SJCRH30 (cell line): ENCODE results near the gene SLC34A3. TPM values are rescaled to one million over a fixed set of nuclear protein-coding genes. Genes with fewer than 3 reads are reported as not detected.
A peak's percentile ranks its signal among the peaks of the same experiment; 100 is the strongest.

Experiments used
- DNase-seq, 2 experiments: peaks; one replicate each; pipeline ENCODE4 v3.0.0-alpha.2; 2015 to 2020
- H3K27ac ChIP-seq: fragments of 250-450 bp; sonication (Bioruptor Pico); 2 replicates; pipeline ENCODE4 v1.5.1; 2020; ENCODE audit warnings: mild to moderate bottlenecking, moderate library complexity
- H3K27me3 ChIP-seq: fragments of 250-450 bp; sonication (Bioruptor Pico); 2 replicates; pipeline ENCODE4 v1.5.1; 2020; ENCODE audit warnings: mild to moderate bottlenecking, moderate library complexity
- H3K36me3 ChIP-seq: fragments of 250-450 bp; sonication (Bioruptor Pico); 2 replicates; pipeline ENCODE4 v1.5.1; 2020; ENCODE audit warnings: mild to moderate bottlenecking, moderate library complexity
- H3K4me1 ChIP-seq: fragments of 250-450 bp; sonication (Bioruptor Pico); 2 replicates; pipeline ENCODE4 v1.5.1; 2020; ENCODE audit warnings: mild to moderate bottlenecking, moderate library complexity
- H3K4me3 ChIP-seq: fragments of 250-450 bp; sonication (Bioruptor Pico); 2 replicates; pipeline ENCODE4 v1.5.1; 2020; ENCODE audit warnings: mild to moderate bottlenecking, moderate library complexity
- H3K9me3 ChIP-seq: fragments of 250-450 bp; sonication (Bioruptor Pico); replicated peaks from 2 replicates; pipeline ENCODE4 v1.5.1; 2020; ENCODE audit warnings: mild to moderate bottlenecking, moderate library complexity
- total RNA-seq: library from RNA; depleted of rRNA; stranded (reverse); fragments of >200 nt; shearing (Covaris generic); gene quantifications from 2 replicates; pipeline ENCODE4 v1.2.3, GENCODE V29; 2014; rRNA removed

SLC34A3 gene
- 0.06 TPM in 1 of 2 replicates, not detected in the other for total RNA-seq

GRCh38 chr9:137230705-137231371 lies at the start of gene SLC34A3:
Gene SLC34A3 (plus strand): TSS chr9:137230901. CDS start chr9:137231703, 802 bp downstream.
- Histone ChIP-seq H3K4me1 (peaks cover 17% of the 10 kb centered on the region), H3K9me3 (no peaks in the 10 kb centered on the region), H3K4me3 (no peak within 1 kb of the TSS), H3K27ac (no peak within 1 kb of the TSS), H3K36me3 (no peaks in the 10 kb centered on the region), H3K27me3 (peaks cover 25% of the 10 kb centered on the region)
- no peak for DNase-seq

GRCh38 chr9:137181680-137182079 lies 49.0 kb upstream of the SLC34A3 start:
- Histone ChIP-seq H3K4me1 (peaks cover 4% of the 10 kb centered on the region; the same call in 1 of the 2 replicates), H3K4me3 (no peak overlapping the region), H3K27ac (no peak overlapping the region), H3K9me3 (no peaks in the 10 kb centered on the region), H3K27me3 (no peaks in the 10 kb centered on the region), H3K36me3 (peaks cover 42% of the 10 kb centered on the region)
- DNase-seq: no peak

GRCh38 chr9:137182836-137183235 lies 47.9 kb upstream of the SLC34A3 start:
- Histone ChIP-seq H3K4me3 (no peak overlapping the region), H3K27me3 (no peaks in the 10 kb centered on the region), H3K4me1 (peaks cover 13% of the 10 kb centered on the region; the same call in 1 of the 2 replicates), H3K9me3 (no peaks in the 10 kb centered on the region), H3K36me3 (peaks cover 38% of the 10 kb centered on the region), H3K27ac (no peak overlapping the region)
- DNase-seq: no peak

GRCh38 chr9:137183980-137184595 lies 46.6 kb upstream of the SLC34A3 start:
- Histone ChIP-seq H3K4me3 (no peak overlapping the region), H3K27me3 (no peaks in the 10 kb centered on the region), H3K9me3 (no peaks in the 10 kb centered on the region), H3K27ac (no peak overlapping the region), H3K36me3 (peaks cover 33% of the 10 kb centered on the region), H3K4me1 (peaks cover 13% of the 10 kb centered on the region; the same call in 1 of the 2 replicates)
- DNase-seq: no peak

GRCh38 chr9:137184881-137185660 lies 45.6 kb upstream of the SLC34A3 start:
- H3K27ac ChIP-seq: no peak overlapping the region
- H3K27me3 ChIP-seq: no peaks in the 10 kb centered on the region
- H3K9me3 ChIP-seq: no peaks in the 10 kb centered on the region
- H3K4me3 ChIP-seq: no peak overlapping the region
- H3K4me1 ChIP-seq: peaks cover 19% of the 10 kb centered on the region; the same call in 1 of the 2 replicates
- peaks cover 28% of the 10 kb centered on the region for H3K36me3 ChIP-seq
- DNase-seq: no peak

- Histone ChIP-seq H3K4me1 (peaks cover 20% of the 10 kb centered on the region; the same call in 1 of the 2 replicates), H3K27me3 (no peaks in the 10 kb centered on the region), H3K4me3 (no peak overlapping the region), H3K36me3 (peaks cover 28% of the 10 kb centered on the region), H3K27ac (no peak overlapping the region), H3K9me3 (no peaks in the 10 kb centered on the region)
- DNase-seq: no peak
Measured at GRCh38 chr9:137185921-137186320, 44.8 kb upstream of the SLC34A3 start.

GRCh38 chr9:137186385-137186784 lies 44.3 kb upstream of the SLC34A3 start:
- H3K36me3 ChIP-seq: peaks cover 24% of the 10 kb centered on the region

GRCh38 chr9:137187386-137187785 lies 43.3 kb upstream of the SLC34A3 start:
- no peak for DNase-seq
- peak overlapping the region; percentile 94 for H3K4me3 ChIP-seq
- no peaks in the 10 kb centered on the region for H3K9me3 ChIP-seq
- peaks cover 20% of the 10 kb centered on the region; the same call in 1 of the 2 replicates for H3K4me1 ChIP-seq
- no peaks in the 10 kb centered on the region for H3K27me3 ChIP-seq
- H3K36me3 ChIP-seq: peaks cover 16% of the 10 kb centered on the region
- no peak overlapping the region for H3K27ac ChIP-seq

More at GRCh38 chr9:137186385-137186784, 44.3 kb upstream of the SLC34A3 start:
- peaks cover 20% of the 10 kb centered on the region; the same call in 1 of the 2 replicates for H3K4me1 ChIP-seq
- H3K27me3 ChIP-seq: no peaks in the 10 kb centered on the region
- no peak overlapping the region for H3K4me3 ChIP-seq
- no peak overlapping the region for H3K27ac ChIP-seq
- DNase-seq: peak in 1 of 2 experiments; percentile 61
- H3K9me3 ChIP-seq: no peaks in the 10 kb centered on the region

GRCh38 chr9:137188086-137188489 lies 42.6 kb upstream of the SLC34A3 start:
- H3K9me3 ChIP-seq: no peaks in the 10 kb centered on the region
- H3K36me3 ChIP-seq: peaks cover 10% of the 10 kb centered on the region; the same call in 1 of the 2 replicates
- peak overlapping the region; percentile 50 for H3K27ac ChIP-seq
- no peaks in the 10 kb centered on the region for H3K27me3 ChIP-seq
- H3K4me3 ChIP-seq: peak overlapping the region; percentile 94
- H3K4me1 ChIP-seq: peaks cover 20% of the 10 kb centered on the region; the same call in 1 of the 2 replicates
- no peak for DNase-seq

- DNase-seq: peak; percentile 92 to 95
- Histone ChIP-seq H3K4me3 (peak within 1 kb of the TSS; percentile 94), H3K4me1 (peaks cover 20% of the 10 kb centered on the region; the same call in 1 of the 2 replicates), H3K27me3 (no peaks in the 10 kb centered on the region), H3K27ac (peak within 1 kb of the TSS; percentile 50), H3K9me3 (no peaks in the 10 kb centered on the region), H3K36me3 (peaks cover 5% of the 10 kb centered on the region; the same call in 1 of the 2 replicates)
Measured at GRCh38 chr9:137188490-137189296, 42.0 kb upstream of the SLC34A3 start, which contains the start of the genes ANAPC2 and SSNA1. Gene ANAPC2 (minus strand): TSS chr9:137188560. CDS start chr9:137188532, 28 bp downstream. Gene SSNA1 (plus strand): TSS chr9:137188676. CDS start chr9:137188727, 51 bp downstream.

- Histone ChIP-seq H3K27me3 (no peaks in the 10 kb centered on the region), H3K27ac (peak overlapping the region; percentile 50; the same call in 1 of the 2 replicates), H3K36me3 (peaks cover 5% of the 10 kb centered on the region; the same call in 1 of the 2 replicates), H3K9me3 (no peaks in the 10 kb centered on the region), H3K4me3 (peak overlapping the region; percentile 94), H3K4me1 (peaks cover 23% of the 10 kb centered on the region; the same call in 1 of the 2 replicates)
- no peak for DNase-seq
Measured at GRCh38 chr9:137189297-137190295, 41.1 kb upstream of the SLC34A3 start.

GRCh38 chr9:137190315-137190856 lies 40.3 kb upstream of the SLC34A3 start:
- Histone ChIP-seq H3K9me3 (no peaks in the 10 kb centered on the region), H3K36me3 (peaks cover 5% of the 10 kb centered on the region; the same call in 1 of the 2 replicates), H3K27me3 (no peaks in the 10 kb centered on the region), H3K27ac (no peak overlapping the region), H3K4me1 (peaks cover 28% of the 10 kb centered on the region; the same call in 1 of the 2 replicates), H3K4me3 (no peak overlapping the region)
- DNase-seq: peak in 1 of 2 experiments; percentile 54
